ENCODE results near the gene ANKRD55.

DNA sequence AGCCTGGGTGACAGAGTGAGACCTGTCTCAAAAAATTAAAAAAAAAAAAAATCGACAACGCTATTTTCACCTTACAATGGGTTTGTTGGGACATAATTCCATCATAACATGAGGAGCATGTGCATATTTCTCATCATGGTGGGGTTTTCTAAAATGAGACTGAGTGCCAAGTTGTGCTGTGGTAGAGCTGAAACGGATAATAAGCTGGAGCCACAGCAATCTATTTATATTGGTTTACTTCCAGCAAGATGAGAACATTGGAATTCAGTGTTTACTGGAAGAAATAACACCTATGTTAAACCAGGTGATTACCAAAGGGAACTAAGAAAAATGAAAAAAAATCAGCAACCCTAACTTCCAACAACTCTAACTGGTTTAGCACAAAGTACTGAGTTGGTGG, 136.1 kb downstream of the ANKRD55 start:
- TF ChIP-seq EP300 (IDR thresholded peaks at IDR 0.05) (no peak), CTCF (IDR thresholded peaks at IDR 0.05) (no peak)

Measured in tibial nerve (tissue), 4 donors.